ENCODE data around the gene ULK1. TPM values are rescaled to one million over a fixed set of nuclear protein-coding genes. Genes with fewer than 3 reads are reported as not detected.

The ULK1 gene
- 10 to 100 TPM; 20.2 to 24.4 TPM for total RNA-seq

DNA sequence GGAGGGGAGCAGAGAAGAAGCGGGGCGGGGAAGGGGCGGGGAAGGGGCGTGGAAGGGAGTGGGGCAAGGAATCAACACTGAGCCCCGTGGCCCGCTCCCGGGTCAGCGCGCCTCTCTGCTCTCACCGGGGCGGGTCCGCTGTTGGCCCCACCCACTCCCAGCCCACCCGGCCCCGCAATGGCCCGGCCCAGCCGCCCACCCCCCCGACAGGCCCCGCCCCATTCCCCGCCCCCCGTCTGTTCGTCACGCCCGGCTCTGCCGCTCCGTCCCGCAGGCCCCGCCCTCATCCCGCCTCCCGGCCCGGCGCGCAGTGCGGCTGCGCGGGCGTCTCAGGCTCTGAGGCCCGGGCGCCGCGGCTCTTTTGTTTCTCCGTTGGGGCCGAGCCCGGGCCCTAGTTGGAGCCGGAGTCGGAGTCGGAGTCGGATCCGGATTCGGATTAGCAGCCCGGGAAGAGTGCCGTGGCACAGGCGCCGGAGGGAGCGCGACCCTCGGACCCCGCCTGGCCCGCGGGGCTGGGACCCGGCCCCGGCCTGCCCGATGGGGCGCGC, at the start of gene ULK1:
ULK1 (plus strand) TSS at position 310 of the 548 bp plus-strand sequence. CDS start 380 bp downstream, outside the sequence.
- H3K27ac Mint-ChIP-seq, result peak within 1 kb of the TSS; percentile 70
- no peaks in the 10 kb centered on the region for H3K36me3 Mint-ChIP-seq
- H3K27me3 Mint-ChIP-seq, result peaks cover 3% of the 10 kb centered on the region
- CTCF ChIA-PET, result no interaction called here
- peaks cover 12% of the 10 kb centered on the region for H3K4me1 Mint-ChIP-seq
- DNase-seq (peak; percentile 93), ATAC-seq (peak; percentile 87)
- no peaks in the 10 kb centered on the region for H3K9me3 Mint-ChIP-seq (ENCODE audit: low read depth)
- H3K4me3 Mint-ChIP-seq, result peak within 1 kb of the TSS; percentile 75

DNA sequence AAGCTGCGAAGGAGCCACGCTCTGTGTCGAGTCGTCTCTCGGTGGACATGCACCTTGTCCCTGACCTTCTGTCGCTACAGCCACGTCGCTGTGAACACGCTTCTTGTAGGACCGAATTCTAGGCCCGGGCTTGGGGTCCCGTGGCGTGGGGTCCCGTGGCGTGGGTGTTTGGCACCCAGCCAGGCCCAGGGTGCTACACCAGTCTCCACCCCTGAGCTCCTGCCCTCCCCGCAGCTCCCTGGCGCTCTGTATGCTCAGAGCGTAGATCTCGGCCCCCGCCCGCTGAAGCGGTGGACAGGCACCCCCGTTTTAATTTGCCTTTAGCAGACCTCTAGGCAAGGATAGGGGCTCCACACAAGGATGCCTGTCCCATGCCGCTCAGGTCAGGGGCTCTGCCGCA, 49.8 kb upstream of the ULK1 start:
- no peaks in the 10 kb centered on the region for H3K27me3 Mint-ChIP-seq
- no peak overlapping the region for H3K27ac Mint-ChIP-seq
- DNase-seq, result no peak
- H3K9me3 Mint-ChIP-seq (ENCODE audit: low read depth), result no peaks in the 10 kb centered on the region
- H3K4me1 Mint-ChIP-seq, result peaks cover 2% of the 10 kb centered on the region
- H3K4me3 Mint-ChIP-seq, result no peak overlapping the region
- CTCF ChIA-PET, result no interaction called here
- ATAC-seq, result no peak
- no peaks in the 10 kb centered on the region for H3K36me3 Mint-ChIP-seq

DNA sequence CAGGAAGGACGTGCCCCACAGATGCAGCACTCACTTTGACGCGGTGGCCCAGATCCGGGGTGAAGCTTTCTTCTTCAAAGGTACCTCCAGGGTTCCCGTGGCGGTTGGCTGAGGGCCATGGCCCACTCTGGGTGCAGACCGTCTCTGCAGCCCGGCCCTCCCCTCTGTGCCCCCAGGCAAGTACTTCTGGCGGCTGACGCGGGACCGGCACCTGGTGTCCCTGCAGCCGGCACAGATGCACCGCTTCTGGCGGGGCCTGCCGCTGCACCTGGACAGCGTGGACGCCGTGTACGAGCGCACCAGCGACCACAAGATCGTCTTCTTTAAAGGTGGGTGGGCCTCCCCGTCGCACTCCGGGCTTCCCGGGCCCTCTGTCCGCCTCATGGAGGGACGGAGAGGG, 49.3 kb upstream of the ULK1 start:
- CTCF ChIA-PET, result no interaction called here
- no peak for ATAC-seq
- H3K27me3 Mint-ChIP-seq, result no peaks in the 10 kb centered on the region

DNA sequence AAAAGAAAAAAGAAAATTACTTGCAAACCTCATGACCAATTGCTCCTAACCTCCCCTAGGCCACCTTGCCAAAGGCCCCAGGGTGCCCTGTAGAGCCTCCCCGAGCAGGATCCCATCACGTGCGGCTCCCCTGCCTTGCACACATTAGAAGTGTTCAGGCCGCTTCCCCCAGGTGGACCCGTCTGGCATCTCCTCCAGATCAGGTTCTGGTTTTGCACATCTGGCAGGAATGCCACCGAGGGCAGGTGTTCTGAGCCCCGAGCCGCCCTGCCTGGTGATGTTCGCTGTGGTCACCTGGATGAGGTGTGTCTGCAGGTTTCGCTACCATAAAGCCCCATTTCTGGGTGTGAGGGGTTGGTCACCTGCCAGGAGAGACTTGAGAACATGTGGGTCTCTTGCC, 47.0 kb upstream of the ULK1 start:
- H3K4me1 Mint-ChIP-seq, result peaks cover 2% of the 10 kb centered on the region
- no peaks in the 10 kb centered on the region for H3K36me3 Mint-ChIP-seq
- CTCF ChIA-PET, result interaction anchor here (0.7 kb wide), 1 partner anchor 242 kb away, joined by 4 read pairs; no protein-coding TSS in a partner anchor
- no peak overlapping the region for H3K4me3 Mint-ChIP-seq
- DNase-seq, result no peak
- no peak overlapping the region for H3K27ac Mint-ChIP-seq
- no peaks in the 10 kb centered on the region for H3K9me3 Mint-ChIP-seq (ENCODE audit: low read depth)
- no peaks in the 10 kb centered on the region for H3K27me3 Mint-ChIP-seq
- ATAC-seq, result no peak

More for the DNA sequence above, 49.3 kb upstream of the ULK1 start:
- no peaks in the 10 kb centered on the region for H3K9me3 Mint-ChIP-seq (ENCODE audit: low read depth)
- no peak overlapping the region for H3K27ac Mint-ChIP-seq
- H3K4me1 Mint-ChIP-seq, result peaks cover 2% of the 10 kb centered on the region
- H3K36me3 Mint-ChIP-seq, result no peaks in the 10 kb centered on the region
- no peak overlapping the region for H3K4me3 Mint-ChIP-seq
- no peak for DNase-seq

DNA sequence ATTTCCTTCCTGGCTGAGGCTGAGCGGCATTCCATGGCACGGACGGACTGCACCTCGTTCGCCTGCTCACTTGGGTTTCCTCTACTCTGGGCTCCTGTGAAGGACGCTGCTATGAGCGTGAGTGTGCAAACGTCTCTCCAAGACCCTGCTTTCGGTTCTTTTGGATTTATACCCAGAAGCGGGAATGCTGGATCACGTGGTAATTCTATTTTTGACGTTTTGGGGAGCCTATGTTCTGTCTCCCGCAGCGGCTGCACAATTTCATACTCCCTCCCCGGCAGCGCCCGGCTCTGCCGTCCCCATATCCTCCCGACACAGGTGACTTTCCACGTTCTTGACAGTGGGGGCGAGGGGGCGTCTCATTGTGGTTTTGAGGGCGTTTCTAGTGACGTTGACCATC, 45.7 kb upstream of the ULK1 start:
- DNase-seq, result no peak
- H3K36me3 Mint-ChIP-seq, result no peaks in the 10 kb centered on the region
- CTCF ChIA-PET, result no interaction called here
- H3K4me1 Mint-ChIP-seq, result peaks cover 5% of the 10 kb centered on the region
- H3K27ac Mint-ChIP-seq, result no peak overlapping the region
- no peak overlapping the region for H3K4me3 Mint-ChIP-seq
- no peak for ATAC-seq
- H3K9me3 Mint-ChIP-seq (ENCODE audit: low read depth), result no peaks in the 10 kb centered on the region
- H3K27me3 Mint-ChIP-seq, result no peaks in the 10 kb centered on the region

DNA sequence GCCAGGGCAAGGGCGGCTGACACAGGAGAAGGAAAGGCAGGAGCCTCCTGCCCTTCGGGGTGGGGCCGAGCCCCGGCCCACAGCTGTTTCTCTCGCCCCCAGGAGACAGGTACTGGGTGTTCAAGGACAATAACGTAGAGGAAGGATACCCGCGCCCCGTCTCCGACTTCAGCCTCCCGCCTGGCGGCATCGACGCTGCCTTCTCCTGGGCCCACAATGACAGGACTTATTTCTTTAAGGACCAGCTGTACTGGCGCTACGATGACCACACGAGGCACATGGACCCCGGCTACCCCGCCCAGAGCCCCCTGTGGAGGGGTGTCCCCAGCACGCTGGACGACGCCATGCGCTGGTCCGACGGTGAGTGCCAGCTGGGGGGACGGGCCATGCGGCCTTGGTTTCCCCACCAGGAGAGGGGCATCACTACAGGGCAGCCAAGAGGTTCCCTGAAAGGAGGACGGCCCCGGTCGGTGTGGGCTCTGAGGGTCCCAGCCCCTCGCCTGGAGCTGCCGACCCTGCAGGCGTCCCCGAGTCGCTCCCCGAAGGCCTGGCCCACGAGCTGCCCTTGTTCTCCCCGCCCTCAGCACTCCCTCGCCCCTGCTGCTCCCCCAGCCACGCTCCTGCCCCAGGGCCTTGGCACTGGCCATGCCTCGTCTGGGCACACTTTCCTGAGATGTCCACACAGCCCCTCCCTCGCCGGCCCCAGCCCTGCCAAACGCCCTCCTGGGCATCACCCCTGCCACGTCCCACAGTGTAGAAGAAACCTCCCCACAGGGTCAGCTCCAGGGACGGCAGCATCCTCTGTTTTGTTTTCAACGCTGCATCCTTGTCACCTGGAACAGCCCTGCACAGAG, 44.5 kb upstream of the ULK1 start:
- Mint-ChIP-seq H3K4me1 (peaks cover 5% of the 10 kb centered on the region), H3K9me3 (ENCODE audit: low read depth) (no peaks in the 10 kb centered on the region), H3K27me3 (no peaks in the 10 kb centered on the region), H3K36me3 (no peaks in the 10 kb centered on the region), H3K27ac (no peak overlapping the region), H3K4me3 (no peak overlapping the region)
- CTCF ChIA-PET, result no interaction called here
- ATAC-seq (no peak), DNase-seq (no peak)

DNA sequence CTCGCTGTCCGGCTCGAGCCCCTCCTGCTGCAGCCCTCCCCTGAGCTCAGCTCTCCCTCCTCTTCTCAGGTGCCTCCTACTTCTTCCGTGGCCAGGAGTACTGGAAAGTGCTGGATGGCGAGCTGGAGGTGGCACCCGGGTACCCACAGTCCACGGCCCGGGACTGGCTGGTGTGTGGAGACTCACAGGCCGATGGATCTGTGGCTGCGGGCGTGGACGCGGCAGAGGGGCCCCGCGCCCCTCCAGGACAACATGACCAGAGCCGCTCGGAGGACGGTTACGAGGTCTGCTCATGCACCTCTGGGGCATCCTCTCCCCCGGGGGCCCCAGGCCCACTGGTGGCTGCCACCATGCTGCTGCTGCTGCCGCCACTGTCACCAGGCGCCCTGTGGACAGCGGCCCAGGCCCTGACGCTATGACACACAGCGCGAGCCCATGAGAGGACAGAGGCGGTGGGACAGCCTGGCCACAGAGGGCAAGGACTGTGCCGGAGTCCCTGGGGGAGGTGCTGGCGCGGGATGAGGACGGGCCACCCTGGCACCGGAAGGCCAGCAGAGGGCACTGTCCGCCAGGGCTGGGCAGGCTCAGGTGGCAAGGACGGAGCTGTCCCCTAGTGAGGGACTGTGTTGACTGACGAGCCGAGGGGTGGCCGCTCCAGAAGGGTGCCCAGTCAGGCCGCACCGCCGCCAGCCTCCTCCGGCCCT, 43.4 kb upstream of the ULK1 start:
- Mint-ChIP-seq H3K27ac (no peak overlapping the region), H3K9me3 (ENCODE audit: low read depth) (no peaks in the 10 kb centered on the region), H3K4me1 (peaks cover 5% of the 10 kb centered on the region), H3K27me3 (no peaks in the 10 kb centered on the region), H3K4me3 (no peak overlapping the region), H3K36me3 (no peaks in the 10 kb centered on the region)
- CTCF ChIA-PET, result no interaction called here
- ATAC-seq (peak; percentile 38), DNase-seq (no peak)

DNA sequence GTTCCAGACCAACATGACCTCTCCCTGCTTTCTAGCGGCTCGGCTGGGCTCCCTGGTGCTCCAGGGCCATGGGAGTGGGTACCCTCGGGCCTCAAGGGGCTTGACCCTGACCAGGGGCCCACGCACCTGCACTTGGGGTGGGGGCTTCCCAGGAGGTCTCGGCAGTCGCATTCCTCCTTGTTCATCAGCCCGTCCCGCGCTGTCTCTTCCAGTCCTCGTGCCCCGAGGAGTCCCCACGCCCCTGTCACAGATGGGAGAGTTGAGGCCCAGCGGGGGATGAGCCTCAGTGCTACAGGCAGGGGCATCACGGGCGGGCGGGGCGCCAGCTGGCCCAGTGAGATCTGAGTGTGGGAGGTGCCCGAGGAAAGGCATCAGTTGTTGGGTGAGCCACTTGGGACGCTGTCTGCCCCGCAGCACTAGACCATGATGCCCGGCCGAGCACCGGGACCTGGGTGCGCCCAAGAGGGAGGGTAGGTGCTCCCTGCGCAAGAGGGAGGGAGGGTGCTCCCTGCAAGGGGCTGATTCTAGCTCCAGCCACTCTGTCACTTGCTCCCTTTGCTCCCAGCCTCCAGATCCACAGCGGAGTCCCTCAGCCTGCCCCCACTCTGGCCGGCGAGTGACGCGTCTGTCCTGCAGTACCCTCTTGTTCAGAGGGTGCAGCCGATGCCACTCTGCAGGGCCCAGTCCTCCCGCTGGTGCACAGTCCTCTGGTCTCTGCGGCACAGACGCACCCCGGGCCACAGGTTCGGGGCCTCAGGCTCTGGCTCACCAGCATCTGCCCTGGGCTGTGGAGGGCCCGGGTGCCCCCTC, 42.5 kb upstream of the ULK1 start:
- H3K36me3 Mint-ChIP-seq, result no peaks in the 10 kb centered on the region
- no peaks in the 10 kb centered on the region for H3K9me3 Mint-ChIP-seq (ENCODE audit: low read depth)
- DNase-seq (no peak), ATAC-seq (no peak)
- H3K27ac Mint-ChIP-seq, result no peak overlapping the region
- H3K4me1 Mint-ChIP-seq, result peaks cover 3% of the 10 kb centered on the region
- CTCF ChIA-PET, result no interaction called here
- H3K4me3 Mint-ChIP-seq, result no peak overlapping the region
- H3K27me3 Mint-ChIP-seq, result no peaks in the 10 kb centered on the region

DNA sequence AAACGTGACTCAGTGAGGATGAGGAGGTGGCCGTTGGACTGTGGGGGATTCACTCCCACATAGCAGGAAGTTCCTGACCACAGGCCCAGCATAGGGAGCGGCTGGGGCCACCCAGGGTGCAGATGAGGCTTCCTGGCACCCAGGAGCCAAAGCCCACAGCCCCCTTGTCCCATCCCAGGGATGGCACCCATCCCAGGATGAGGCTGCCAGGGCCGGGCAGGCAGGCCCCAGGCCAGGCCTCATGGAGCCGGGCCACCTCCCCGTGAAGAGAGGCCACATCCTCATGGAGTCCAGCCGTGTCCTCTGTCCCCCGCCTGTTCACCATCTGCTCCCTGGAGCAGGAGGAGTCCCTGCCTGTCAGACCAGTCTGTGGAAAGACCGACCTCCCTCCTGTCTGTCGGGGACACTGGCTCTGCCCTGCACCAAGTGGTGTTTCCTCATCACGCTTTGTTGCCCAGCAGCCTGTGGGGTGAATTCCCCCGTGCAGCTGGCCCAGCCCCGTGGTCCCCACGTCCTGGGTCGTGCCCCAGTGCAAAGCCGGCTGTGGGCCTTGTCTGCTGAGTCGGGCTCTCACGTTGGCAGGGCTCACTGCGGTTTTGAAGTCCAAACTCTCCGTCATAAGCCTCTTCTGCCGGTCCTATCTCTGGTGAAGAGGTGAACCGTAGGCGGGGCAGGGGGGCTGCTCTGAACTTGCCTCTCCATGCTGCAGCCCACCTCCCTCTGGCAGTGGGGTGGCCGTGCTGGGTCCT, 41.7 kb upstream of the ULK1 start:
- Mint-ChIP-seq H3K4me3 (no peak overlapping the region), H3K36me3 (no peaks in the 10 kb centered on the region), H3K4me1 (peaks cover 3% of the 10 kb centered on the region), H3K27me3 (no peaks in the 10 kb centered on the region), H3K27ac (no peak overlapping the region), H3K9me3 (ENCODE audit: low read depth) (no peaks in the 10 kb centered on the region)
- CTCF ChIA-PET, result interaction anchor here (0.6 kb wide), 1 partner anchor 468 kb away, joined by 3 read pairs; no protein-coding TSS in a partner anchor
- no peak for DNase-seq
- ATAC-seq, result no peak

DNA sequence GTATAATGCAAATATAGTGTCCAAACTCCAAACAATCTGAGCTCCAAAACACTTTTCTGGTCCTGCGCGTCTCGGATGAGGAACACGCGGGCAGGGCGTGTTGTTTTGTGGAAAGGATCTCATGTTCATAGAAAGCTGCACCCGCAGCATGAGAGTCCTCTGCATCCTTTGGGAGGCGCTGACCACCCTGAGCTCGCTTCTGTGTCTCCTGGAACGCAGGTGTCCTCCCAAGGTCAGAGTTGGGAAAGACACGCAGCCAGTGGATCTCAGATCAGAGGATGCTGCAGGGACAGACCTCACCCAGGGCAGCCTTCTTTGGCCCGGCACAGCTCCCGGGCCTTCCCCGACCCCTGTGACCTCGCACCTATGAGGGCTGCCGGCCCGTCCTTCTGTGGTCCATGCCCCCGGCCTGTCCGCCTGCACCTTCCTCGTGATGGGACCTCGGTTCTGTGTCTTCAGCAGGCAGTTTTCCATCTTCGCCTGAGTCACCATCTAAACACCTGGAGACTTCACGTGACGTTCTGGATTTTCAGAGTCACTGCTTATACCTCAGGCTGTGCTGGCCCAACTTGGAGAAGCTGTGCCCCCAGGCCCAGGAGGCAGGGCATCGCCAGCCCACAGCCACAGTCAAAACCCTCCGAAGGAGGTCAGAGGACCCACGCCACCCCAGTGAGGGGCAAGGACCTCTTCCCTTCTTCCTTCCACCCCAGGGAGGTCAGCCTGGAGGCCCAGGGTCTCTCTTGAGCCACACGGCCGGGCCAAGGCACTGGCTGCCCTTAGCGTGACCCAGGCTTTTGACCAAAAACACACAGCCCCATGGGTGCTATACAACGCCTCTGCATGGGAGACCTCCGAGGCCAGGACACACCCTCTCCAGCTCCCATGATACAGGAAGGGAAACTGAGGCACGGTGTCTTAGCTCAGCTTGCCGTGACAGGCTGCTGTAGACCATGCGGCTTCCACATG, 40.3 kb upstream of the ULK1 start:
- Mint-ChIP-seq H3K4me3 (no peak overlapping the region), H3K36me3 (no peaks in the 10 kb centered on the region), H3K4me1 (peaks cover 3% of the 10 kb centered on the region), H3K9me3 (ENCODE audit: low read depth) (no peaks in the 10 kb centered on the region), H3K27ac (no peak overlapping the region), H3K27me3 (no peaks in the 10 kb centered on the region)
- CTCF ChIA-PET, result no interaction called here
- DNase-seq, result no peak
- no peak for ATAC-seq

DNA sequence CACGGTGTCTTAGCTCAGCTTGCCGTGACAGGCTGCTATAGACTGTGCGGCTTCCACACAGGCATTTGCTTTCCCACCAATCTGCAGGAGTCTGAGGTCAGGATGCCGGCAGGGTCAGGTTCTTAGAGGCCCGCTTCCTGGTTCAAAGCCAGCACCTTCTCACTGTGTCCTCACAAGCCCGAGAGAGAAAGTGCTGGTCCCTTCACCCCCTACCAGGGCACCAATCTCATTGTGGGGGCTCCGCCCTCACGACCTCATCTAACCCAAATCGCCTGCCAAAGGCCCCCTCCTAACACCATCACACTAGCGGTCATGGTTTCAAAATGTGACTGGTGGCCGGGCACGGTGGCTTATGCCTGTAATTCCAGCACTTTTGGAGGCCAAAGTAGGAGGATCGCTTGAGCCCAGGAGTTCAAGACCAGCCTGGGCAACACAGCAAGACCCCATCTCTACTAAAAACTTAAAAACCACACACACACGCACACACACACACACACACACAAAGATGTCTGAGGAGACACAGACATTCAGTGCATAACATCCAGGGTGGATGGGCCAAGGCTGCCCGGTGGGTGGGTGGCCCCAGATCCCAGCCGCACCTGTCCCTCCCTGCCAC, 39.5 kb upstream of the ULK1 start:
- no peak overlapping the region for H3K4me3 Mint-ChIP-seq
- no peaks in the 10 kb centered on the region for H3K9me3 Mint-ChIP-seq (ENCODE audit: low read depth)
- H3K27me3 Mint-ChIP-seq, result no peaks in the 10 kb centered on the region
- no peaks in the 10 kb centered on the region for H3K36me3 Mint-ChIP-seq
- no peak overlapping the region for H3K27ac Mint-ChIP-seq
- CTCF ChIA-PET, result no interaction called here
- no peak for ATAC-seq
- DNase-seq, result no peak
- peaks cover 3% of the 10 kb centered on the region for H3K4me1 Mint-ChIP-seq

All from activated CD8-positive, alpha-beta memory T cell treated with anti-CD3 and anti-CD28 coated beads, Interleukin-2, amount 10 ng/mL, durations not matched to agents 7 days and 5 days (primary cell).